K562 (cell line): Measurements from ENCODE around the gene DPM2. TPM values are rescaled to one million over a fixed set of nuclear protein-coding genes. Genes with fewer than 3 reads are reported as not detected.

Experiments
- ARID1B ChIP-seq: fragments of 450-650 bp; IDR thresholded peaks from 2 replicates; pipeline ENCODE4 v1.6.1; 2016; ENCODE audit warnings: antibody characterized with exemption, mild to moderate bottlenecking, inconsistent platforms
- ATF3 ChIP-seq, 2 experiments: fragments of 450-650 bp in 1 of 2; sonication (generic) in 1 of 2; formaldehyde crosslinking in 1 of 2; IDR thresholded peaks in 1 of 2; conservative IDR thresholded peaks in 1 of 2; 2 replicates each; pipeline versions ENCODE4 v1.6.1 to v1.8.1; 2016 to 2023; ENCODE audit warnings: mild to moderate bottlenecking in 2 of 2, moderate library complexity in 2 of 2, inconsistent platforms in 1 of 2, missing genetic modification reagents in 1 of 2
- E2F6 ChIP-seq, 2 experiments: IDR thresholded peaks; 2 replicates each; pipeline ENCODE4 v1.6.1; 2011; ENCODE audit warnings: borderline replicate concordance in 1 of 2, control low read depth in 1 of 2, low read depth in 1 of 2, low read length in 1 of 2, mild to moderate bottlenecking in 1 of 2, mixed read lengths in 1 of 2, moderate library complexity in 1 of 2; ENCODE audit not compliant: insufficient read depth in 1 of 2, insufficient read length in 1 of 2, poor library complexity in 1 of 2, severe bottlenecking in 1 of 2; ENCODE audit errors: extremely low read depth in 1 of 2
- ETS2 ChIP-seq: IDR thresholded peaks from 2 replicates; pipeline ENCODE4 v1.6.1; 2016; ENCODE audit warnings: borderline replicate concordance, missing genetic modification characterization, mild to moderate bottlenecking, moderate library complexity, missing compliant biosample characterization; ENCODE audit not compliant: poor library complexity, severe bottlenecking
- MAX ChIP-seq: sonication (generic); formaldehyde crosslinking; IDR thresholded peaks from 2 replicates; pipeline ENCODE4 v1.9.0; 2022; ENCODE audit warnings: mild to moderate bottlenecking, missing genetic modification reagents
- MTA2 ChIP-seq: fragments of 450-650 bp; IDR thresholded peaks from 2 replicates; pipeline ENCODE4 v1.6.1; 2016; ENCODE audit warnings: low read depth
- NFXL1 ChIP-seq: fragments of 450-650 bp; formaldehyde crosslinking; IDR thresholded peaks from 2 replicates; pipeline ENCODE4 v1.4.0; 2021; ENCODE audit warnings: mild to moderate bottlenecking
- POLR2AphosphoS5 ChIP-seq: IDR thresholded peaks from 2 replicates; pipeline ENCODE4 v1.6.1; 2011; ENCODE audit warnings: mild to moderate bottlenecking, low read depth, low read length, moderate library complexity; ENCODE audit not compliant: control insufficient read depth, insufficient read depth
- REST ChIP-seq, 2 experiments: fragments of 450-650 bp; formaldehyde crosslinking in 1 of 2; IDR thresholded peaks; 2 replicates each; pipeline versions ENCODE4 v1.4.0 to v1.6.1; 2014 to 2020; ENCODE audit warnings: mild to moderate bottlenecking in 2 of 2, borderline replicate concordance in 1 of 2, low read depth in 1 of 2
- VEZF1 ChIP-seq: fragments of 200-800 bp; sonication (Bioruptor generic); IDR thresholded peaks from 2 replicates; pipeline ENCODE4 v1.6.1; 2017; ENCODE audit warnings: missing genetic modification characterization, missing compliant biosample characterization
- ZFX ChIP-seq: sonication (generic); formaldehyde crosslinking; IDR thresholded peaks from 2 replicates; pipeline ENCODE4 v1.8.0; 2022; ENCODE audit warnings: mild to moderate bottlenecking, missing genetic modification reagents, moderate library complexity
- polyA plus RNA-seq, 8 experiments: library from polyadenylated mRNA; depleted of rRNA in 4 of 8; stranded (reverse) in 5 of 8; unstranded in 3 of 8; fragments of >200 nt; fragmentation: Nextera tagmentation in 2 of 8; fragmentation: Illumina TruSeq in 1 of 8; extraction: Ambion mirVana in 2 of 8; extraction: Trizol in 1 of 8; gene quantifications; 2 replicates each; pipeline versions ENCODE4 v1.2.1 to v1.2.3, GENCODE V29; 2011 to 2014; ENCODE audit warnings: inconsistent platforms in 1 of 8, missing spikeins in 1 of 8
- total RNA-seq, 7 experiments: library from RNA; depleted of rRNA in 6 of 7; stranded (reverse); fragments of >200 nt in 6 of 7; fragmentation: Illumina TruSeq in 2 of 7; extraction: Trizol in 2 of 7; gene quantifications; 2 replicates each; pipeline versions ENCODE4 v1.2.1 to v1.2.3, GENCODE V29; 2011 to 2021; ENCODE audit warnings: low replicate concordance in 1 of 7

The DPM2 gene
- total and polyA plus RNA-seq, 9 of the 15 experiments (the other 6 are each of a cell fraction or from before 2014, with no cell fraction given): 43.5 to 126 (median 71.1) TPM

DNA sequence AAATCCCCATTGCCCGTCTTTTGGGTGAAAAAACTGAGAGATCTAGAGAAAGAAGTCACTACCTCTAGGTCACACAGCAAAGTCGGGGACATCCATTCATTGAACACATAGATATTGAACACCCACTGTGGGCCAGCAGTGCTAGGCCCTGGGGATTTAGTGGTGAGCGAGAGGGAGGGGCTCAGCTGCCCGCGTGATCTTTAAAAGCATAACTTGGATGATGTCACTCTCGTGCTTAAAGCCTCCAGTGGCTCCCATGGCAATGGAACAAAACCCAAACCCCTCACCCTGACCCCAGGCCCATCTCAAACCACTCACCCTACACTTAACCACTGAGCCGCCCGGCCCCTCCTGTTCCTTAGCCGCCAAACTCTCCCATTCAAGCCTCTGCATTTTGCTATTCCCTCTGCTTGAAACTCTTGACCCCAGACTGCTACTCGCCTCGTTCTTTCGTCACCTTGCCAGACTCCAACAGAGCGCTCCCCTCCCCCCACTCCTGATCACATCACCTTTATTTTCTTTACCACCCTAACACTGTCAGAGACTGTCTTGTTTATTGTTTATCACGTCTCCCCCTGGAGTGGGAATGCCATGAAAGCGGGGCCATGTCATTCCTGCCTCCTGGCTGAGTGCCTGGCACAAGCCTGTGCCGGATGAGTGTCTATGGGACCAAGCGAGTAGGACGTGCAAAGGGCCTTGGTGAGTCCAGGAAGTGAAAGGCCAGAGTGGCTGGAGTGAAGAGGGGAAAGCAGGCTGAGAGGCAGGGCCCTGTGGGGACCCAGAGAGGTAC, 6.4 kb downstream of the DPM2 start (continued):
- TF ChIP-seq ATF3 (IDR thresholded peaks at IDR 0.05) (peak; percentile 95), ATF3 (CRISPR knock-in tag; conservative IDR thresholded peaks at IDR 0.05) (peak; percentile 78), NFXL1 (CRISPR knock-in tag) (no peak), ARID1B (peak; percentile 65), VEZF1 (CRISPR knock-in tag) (peak; percentile 57; the same call in 1 of the 2 replicates), MTA2 (peak; percentile 29; the same call in 1 of the 2 replicates), ETS2 (tag) (no peak), POLR2AphosphoS5 (peak; percentile 33; the same call in 1 of the 2 replicates), MAX (CRISPR knock-in tag) (no peak; the same call in 1 of the 2 replicates), REST (IDR thresholded peaks at IDR 0.05; ENCODE audit: borderline replicate concordance) (no peak), REST (CRISPR knock-in tag; IDR thresholded peaks at IDR 0.05; ENCODE audit: low read depth) (no peak), ZFX (CRISPR knock-in tag) (peak; percentile 90), E2F6 (IDR thresholded peaks at IDR 0.05; ENCODE audit: borderline replicate concordance in 1 of 2, extremely low read depth in 1 of 2, insufficient read depth in 1 of 2, insufficient read length in 1 of 2, low read depth in 1 of 2, low read length in 1 of 2, poor library complexity in 1 of 2, severe bottlenecking in 1 of 2) (peak in 1 of 2 experiments; percentile 14)
